Gastrocnemius medialis (tissue), 4 donors: ENCODE data around the gene SETD1A. TPM values are rescaled to one million over a fixed set of nuclear protein-coding genes. Genes with fewer than 3 reads are reported as not detected.

Experiments used
- ATAC-seq, 2 donors: fragments of 150-250 bp; one replicate each; pipeline ENCODE4 v1.9.1; 2016
- DNase-seq, 2 donors: peaks; one replicate each; pipeline ENCODE4 v3.0.0-alpha.2; 2019
- H3K27ac ChIP-seq, 4 donors: fragments of 200-600 bp; sonication (generic); 1 replicate in 1 of 4; 2 replicates in 3 of 4; pipeline ENCODE4 v1.5.1; 2016 to 2018; ENCODE audit warnings: mild to moderate bottlenecking in 2 of 4, moderate library complexity in 1 of 4
- H3K27me3 ChIP-seq, 3 donors: fragments of 200-600 bp; sonication (generic) in 2 of 3; 1 replicate in 1 of 3; 2 replicates in 2 of 3; pipeline versions ENCODE4 v1.5.1 to v1.6.0; 2016 to 2019; ENCODE audit warnings: mild to moderate bottlenecking in 1 of 3, moderate library complexity in 1 of 3
- H3K36me3 ChIP-seq, 2 donors: fragments of 200-600 bp; sonication (generic) in 1 of 2; one replicate each; pipeline ENCODE4 v1.5.1; 2017 to 2018
- H3K4me1 ChIP-seq, 2 donors: fragments of 200-600 bp; sonication (generic) in 1 of 2; one replicate each; pipeline ENCODE4 v1.5.1; 2016 to 2017; ENCODE audit warnings: mild to moderate bottlenecking in 2 of 2
- H3K4me3 ChIP-seq, 4 donors: fragments of 200-600 bp; sonication (generic) in 3 of 4; 1 replicate in 1 of 4; 2 replicates in 3 of 4; pipeline ENCODE4 v1.5.1; 2016 to 2019; ENCODE audit warnings: mild to moderate bottlenecking in 2 of 4
- H3K9me3 ChIP-seq, 3 donors: fragments of 200-600 bp; sonication (generic) in 2 of 3; 1 replicate in 1 of 3; 2 replicates in 2 of 3; pipeline ENCODE4 v1.5.1; 2016 to 2019
- POLR2A ChIP-seq, 2 donors: fragments of 450-650 bp; IDR thresholded peaks; one replicate each; pipeline ENCODE4 v1.6.1; 2017; ENCODE audit warnings: antibody characterized with exemption in 2 of 2, mild to moderate bottlenecking in 2 of 2, moderate library complexity in 2 of 2
- in situ Hi-C, 4 donors: fragments of 200-750 bp; cut with MboI; loops; one replicate each; pipeline versions ENCODE4 v1.15.0 to v1.8.0; 2017; ENCODE audit warnings: low sequenced_read_pairs in 4 of 4
- intact Hi-C: fragments of 100-400 bp; cut with DNase I; formaldehyde crosslinking; loops from one replicate; pipeline ENCODE4 v1.15.1; 2023; ENCODE audit warnings: low total_unique reads
- total RNA-seq, 4 donors: library from RNA; depleted of rRNA; stranded (reverse); fragments of >200 nt; gene quantifications; one replicate each; pipeline versions ENCODE4 v1.1.0 to v1.2.3, GENCODE V29; 2016
- TF ChIP-seq, protein P1 (sequence below), 5 experiments: fragments of 450-650 bp in 3 of 5; fragments of 200-600 bp in 2 of 5; sonication (generic) in 2 of 5; IDR thresholded peaks in 4 of 5; conservative IDR thresholded peaks in 1 of 5; 1 replicate in 4 of 5; 2 replicates in 1 of 5; pipeline ENCODE4 v1.5.1; 2016 to 2019; ENCODE audit warnings: antibody characterized with exemption in 5 of 5, mild to moderate bottlenecking in 3 of 5, moderate library complexity in 3 of 5

The SETD1A gene
- total RNA-seq, 4 donors from 2014 or later, result 3.8 to 15.4 (median 9.8) TPM

DNA sequence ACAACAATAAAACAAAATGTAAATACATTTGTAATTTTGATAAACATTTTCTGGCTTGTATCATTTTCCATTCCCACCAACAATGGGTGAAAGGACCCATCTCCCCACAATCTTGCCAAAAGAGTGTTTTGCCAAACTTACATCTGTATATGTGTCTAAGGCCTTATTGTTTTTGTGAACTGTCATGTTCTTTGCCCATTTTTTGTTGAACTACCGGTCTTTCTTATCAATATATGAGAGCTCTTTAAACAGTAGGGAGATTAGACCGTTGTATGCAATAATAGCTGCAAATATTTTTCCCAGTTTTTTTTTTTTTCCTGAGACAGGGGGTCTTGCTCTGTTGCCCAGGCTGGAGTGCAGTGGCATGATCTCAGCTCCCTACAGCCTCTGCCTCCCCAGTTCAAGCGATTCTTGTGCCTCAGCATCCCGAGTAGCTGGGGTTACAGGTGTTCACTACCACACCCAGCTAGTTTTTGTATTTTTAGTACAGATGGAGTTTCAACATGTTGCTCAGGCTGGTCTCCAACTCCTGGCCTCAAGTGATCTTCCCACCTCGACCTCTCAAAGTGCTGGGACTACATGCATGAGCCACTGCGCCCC is 66.2 kb downstream of the SETD1A start:
- peaks cover 5 to 12% of the 10 kb centered on the region in 2 donors for H3K4me1 ChIP-seq
- in situ Hi-C loops, result loop anchor here in 2 of 4 donors (25.0 kb wide), 2 partner anchors 139 to 839 kb away; partner anchors contain the start of genes PRSS36 (in 1 of the 2) and ZNF267 (in 1 of the 2)

DNA sequence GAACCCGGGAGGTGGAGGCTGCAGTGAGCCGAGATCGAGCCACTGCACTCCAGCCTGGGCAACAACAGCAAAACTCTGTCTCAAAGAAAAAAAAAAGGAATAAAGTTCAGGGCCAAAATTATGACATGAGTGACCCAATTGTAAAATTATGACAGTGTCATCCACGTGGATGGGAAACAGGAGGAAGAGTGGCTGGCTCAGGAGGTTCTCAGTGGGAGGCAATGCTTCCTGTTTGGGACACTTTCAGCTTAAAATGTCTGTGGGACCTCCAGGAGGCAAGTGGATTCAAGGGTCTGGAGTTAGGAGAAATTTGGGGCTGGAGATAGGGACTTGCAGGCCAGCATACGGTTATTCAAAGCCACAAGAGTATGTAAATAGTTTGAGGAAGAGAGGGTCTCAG is 67.8 kb downstream of the SETD1A start:
- intact Hi-C loops (no loop called here), in situ Hi-C loops (no loop called here)
- DNase-seq (no peak), ATAC-seq (no peak)
- no peaks in the 10 kb centered on the region for H3K27me3 ChIP-seq
- TF ChIP-seq, protein P1, sequence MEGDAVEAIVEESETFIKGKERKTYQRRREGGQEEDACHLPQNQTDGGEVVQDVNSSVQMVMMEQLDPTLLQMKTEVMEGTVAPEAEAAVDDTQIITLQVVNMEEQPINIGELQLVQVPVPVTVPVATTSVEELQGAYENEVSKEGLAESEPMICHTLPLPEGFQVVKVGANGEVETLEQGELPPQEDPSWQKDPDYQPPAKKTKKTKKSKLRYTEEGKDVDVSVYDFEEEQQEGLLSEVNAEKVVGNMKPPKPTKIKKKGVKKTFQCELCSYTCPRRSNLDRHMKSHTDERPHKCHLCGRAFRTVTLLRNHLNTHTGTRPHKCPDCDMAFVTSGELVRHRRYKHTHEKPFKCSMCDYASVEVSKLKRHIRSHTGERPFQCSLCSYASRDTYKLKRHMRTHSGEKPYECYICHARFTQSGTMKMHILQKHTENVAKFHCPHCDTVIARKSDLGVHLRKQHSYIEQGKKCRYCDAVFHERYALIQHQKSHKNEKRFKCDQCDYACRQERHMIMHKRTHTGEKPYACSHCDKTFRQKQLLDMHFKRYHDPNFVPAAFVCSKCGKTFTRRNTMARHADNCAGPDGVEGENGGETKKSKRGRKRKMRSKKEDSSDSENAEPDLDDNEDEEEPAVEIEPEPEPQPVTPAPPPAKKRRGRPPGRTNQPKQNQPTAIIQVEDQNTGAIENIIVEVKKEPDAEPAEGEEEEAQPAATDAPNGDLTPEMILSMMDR (IDR thresholded peaks at IDR 0.05 in 4 of 5, conservative IDR thresholded peaks at IDR 0.05 in 1 of 5), result no peak
- TF ChIP-seq POLR2A (IDR thresholded peaks at IDR 0.05), result no peak
- H3K4me1 ChIP-seq, result peaks cover 5 to 12% of the 10 kb centered on the region in 2 donors
- H3K9me3 ChIP-seq, result no peaks in the 10 kb centered on the region
- H3K27ac ChIP-seq, result no peak overlapping the region
- no peaks in the 10 kb centered on the region for H3K36me3 ChIP-seq
- no peak overlapping the region for H3K4me3 ChIP-seq

More for the DNA sequence above, 66.2 kb downstream of the SETD1A start:
- no peak for TF ChIP-seq POLR2A (IDR thresholded peaks at IDR 0.05)
- TF ChIP-seq, protein P1 (IDR thresholded peaks at IDR 0.05 in 4 of 5, conservative IDR thresholded peaks at IDR 0.05 in 1 of 5), result no peak
- DNase-seq, result no peak
- ATAC-seq, result no peak
- no peak overlapping the region for H3K27ac ChIP-seq
- H3K27me3 ChIP-seq, result no peaks in the 10 kb centered on the region
- intact Hi-C loops, result no loop called here
- H3K36me3 ChIP-seq, result no peaks in the 10 kb centered on the region
- no peaks in the 10 kb centered on the region for H3K9me3 ChIP-seq
- H3K4me3 ChIP-seq, result no peak overlapping the region

- DNase-seq, result no peak
- in situ Hi-C loops (no loop called here), intact Hi-C loops (no loop called here)
- H3K4me3 ChIP-seq, result no peak overlapping the region
- ATAC-seq, result no peak
- peaks cover 1 to 4% of the 10 kb centered on the region in 2 donors for H3K4me1 ChIP-seq
- H3K36me3 ChIP-seq, result no peaks in the 10 kb centered on the region
- no peaks in the 10 kb centered on the region for H3K27me3 ChIP-seq
- no peak overlapping the region for H3K27ac ChIP-seq
- no peaks in the 10 kb centered on the region for H3K9me3 ChIP-seq
- TF ChIP-seq, protein P1 (IDR thresholded peaks at IDR 0.05 in 4 of 5, conservative IDR thresholded peaks at IDR 0.05 in 1 of 5), result no peak
- TF ChIP-seq POLR2A (IDR thresholded peaks at IDR 0.05), result no peak
Observed at GRCh38 chr16:31029272-31029671, 71.7 kb downstream of the SETD1A start.

- peaks cover 8 to 14% of the 10 kb centered on the region in 2 donors for H3K4me1 ChIP-seq
- TF ChIP-seq, protein P1 (IDR thresholded peaks at IDR 0.05 in 4 of 5, conservative IDR thresholded peaks at IDR 0.05 in 1 of 5), result no peak
- no peak for TF ChIP-seq POLR2A (IDR thresholded peaks at IDR 0.05)
- no peaks in the 10 kb centered on the region for H3K27me3 ChIP-seq
- peaks cover 0 to 18% of the 10 kb centered on the region in 2 donors for H3K36me3 ChIP-seq
- DNase-seq (no peak), ATAC-seq (no peak)
- in situ Hi-C loops, result loop anchor here in 1 of 4 donors (5.0 kb wide), 1 partner anchor 46 kb away; no protein-coding TSS in a partner anchor
- no peak overlapping the region for H3K4me3 ChIP-seq
- intact Hi-C loops, result loop anchor here (5.0 kb wide), 2 partner anchors 181 to 426 kb away; partner anchors contain the start of genes ARMC5 and TRIM72
- H3K27ac ChIP-seq, result no peak overlapping the region
- no peaks in the 10 kb centered on the region for H3K9me3 ChIP-seq
Observed at GRCh38 chr16:31031276-31031675, 73.7 kb downstream of the SETD1A start.
